OCI-LY3 (cell line): Measurements from ENCODE around the gene RTKN.

ENCODE experiments used
- EZH2phosphoT487 ChIP-seq: fragments of 200-600 bp; shearing (Covaris generic); IDR thresholded peaks from 2 replicates; pipeline ENCODE4 v1.6.1; 2018; ENCODE audit warnings: antibody characterized with exemption, mixed run types, low read depth
- TF ChIP-seq, protein P1 (sequence below): fragments of 200-600, 300-600 bp; sonication (generic); IDR thresholded peaks from 2 replicates; pipeline ENCODE4 v1.5.1; 2014; ENCODE audit warnings: antibody characterized with exemption, low read length, low read depth

DNA sequence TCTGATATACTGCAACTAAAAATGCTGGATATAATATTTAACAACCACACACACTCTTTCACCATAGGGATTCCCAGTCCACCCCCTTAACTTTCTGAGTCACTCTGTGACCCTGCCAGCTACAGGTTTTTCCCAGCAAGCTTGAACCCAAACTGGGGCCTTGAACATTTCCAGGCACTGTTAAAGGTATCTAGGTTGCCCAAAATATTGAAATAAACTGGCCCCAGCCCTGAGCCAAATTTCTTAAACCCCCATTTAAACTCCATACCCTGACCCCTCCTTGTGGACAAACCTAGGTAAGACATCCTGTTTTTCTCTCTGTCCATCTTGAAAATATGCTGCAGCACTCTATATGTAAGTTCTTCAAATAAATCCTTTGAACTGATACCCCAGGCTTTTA, 42.0 kb downstream of the RTKN start:
- TF ChIP-seq, protein P1, sequence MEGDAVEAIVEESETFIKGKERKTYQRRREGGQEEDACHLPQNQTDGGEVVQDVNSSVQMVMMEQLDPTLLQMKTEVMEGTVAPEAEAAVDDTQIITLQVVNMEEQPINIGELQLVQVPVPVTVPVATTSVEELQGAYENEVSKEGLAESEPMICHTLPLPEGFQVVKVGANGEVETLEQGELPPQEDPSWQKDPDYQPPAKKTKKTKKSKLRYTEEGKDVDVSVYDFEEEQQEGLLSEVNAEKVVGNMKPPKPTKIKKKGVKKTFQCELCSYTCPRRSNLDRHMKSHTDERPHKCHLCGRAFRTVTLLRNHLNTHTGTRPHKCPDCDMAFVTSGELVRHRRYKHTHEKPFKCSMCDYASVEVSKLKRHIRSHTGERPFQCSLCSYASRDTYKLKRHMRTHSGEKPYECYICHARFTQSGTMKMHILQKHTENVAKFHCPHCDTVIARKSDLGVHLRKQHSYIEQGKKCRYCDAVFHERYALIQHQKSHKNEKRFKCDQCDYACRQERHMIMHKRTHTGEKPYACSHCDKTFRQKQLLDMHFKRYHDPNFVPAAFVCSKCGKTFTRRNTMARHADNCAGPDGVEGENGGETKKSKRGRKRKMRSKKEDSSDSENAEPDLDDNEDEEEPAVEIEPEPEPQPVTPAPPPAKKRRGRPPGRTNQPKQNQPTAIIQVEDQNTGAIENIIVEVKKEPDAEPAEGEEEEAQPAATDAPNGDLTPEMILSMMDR = peak; percentile 69
- TF ChIP-seq EZH2phosphoT487 = no peak
